ENCODE data around the gene UMAD1.

UMAD1 gene

GRCh38 chr7:7688956-7689355 lies 48.4 kb downstream of the UMAD1 start:
- DNase-seq (ENCODE audit: low spot score) = no peak

GRCh38 chr7:7693881-7694280 lies 53.3 kb downstream of the UMAD1 start:
- no peak for DNase-seq (ENCODE audit: low spot score)

GRCh38 chr7:7694542-7694941 lies 54.0 kb downstream of the UMAD1 start:
- DNase-seq (ENCODE audit: low spot score) = no peak

- no peak for DNase-seq (ENCODE audit: low spot score)
Observed at GRCh38 chr7:7695111-7695817, 54.7 kb downstream of the UMAD1 start.

DNA sequence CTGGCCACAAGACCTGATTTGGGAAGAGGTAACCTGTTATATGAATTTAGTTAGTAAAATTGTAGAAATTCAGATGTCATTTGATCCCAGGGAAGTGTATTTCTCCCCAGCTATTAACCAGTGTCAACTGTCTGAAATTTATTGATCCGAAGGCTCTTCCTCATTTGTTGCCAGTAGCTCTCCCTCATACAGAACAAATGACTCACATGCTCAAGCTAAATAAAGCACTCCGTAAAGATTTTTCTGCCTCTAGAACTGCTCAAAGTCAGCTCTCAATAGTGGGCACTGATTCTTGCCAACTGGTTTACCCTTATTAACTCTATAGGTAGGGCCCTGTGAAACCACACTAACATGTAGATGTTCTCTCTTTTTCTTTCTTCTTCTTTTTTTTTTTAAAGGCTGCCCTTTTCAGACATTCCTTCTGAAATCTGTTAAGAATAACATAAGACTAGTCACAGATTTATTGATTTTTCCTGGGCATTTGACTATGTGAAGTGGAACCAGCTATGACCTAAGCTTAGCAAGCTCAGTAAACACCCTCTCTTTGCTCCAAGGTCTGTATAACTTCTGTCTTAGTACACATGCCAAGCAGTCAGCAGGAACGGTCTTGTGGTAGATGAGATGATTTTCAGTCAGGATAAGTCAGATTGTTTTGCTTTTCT lies 56.0 kb downstream of the UMAD1 start:
- DNase-seq (ENCODE audit: low spot score) = no peak

DNA sequence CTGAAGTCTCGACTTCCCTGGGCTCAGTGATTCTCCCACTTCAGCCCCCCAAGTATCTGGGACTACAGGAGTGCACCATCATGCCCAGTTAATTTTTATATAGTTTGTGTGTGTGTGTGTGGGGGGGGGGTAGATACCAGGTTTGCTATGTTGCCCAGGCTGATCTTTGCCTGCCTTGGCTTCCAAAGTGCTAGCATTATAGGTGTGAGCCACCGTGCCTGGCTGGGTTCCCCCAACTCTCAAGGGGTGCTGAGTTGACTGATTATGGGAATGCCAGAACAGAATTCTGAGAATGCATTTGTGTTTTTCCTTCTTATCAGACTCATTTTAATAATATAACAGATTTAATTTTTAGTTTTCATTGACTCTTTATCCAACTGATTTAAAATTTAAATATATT lies 58.4 kb downstream of the UMAD1 start:
- no peak for DNase-seq (ENCODE audit: low spot score)

GRCh38 chr7:7699380-7699779 lies 58.8 kb downstream of the UMAD1 start:
- DNase-seq (ENCODE audit: low spot score) = no peak

- no peak for DNase-seq (ENCODE audit: low spot score)
Observed at GRCh38 chr7:7699970-7700369, 59.4 kb downstream of the UMAD1 start.

GRCh38 chr7:7701527-7701926 lies 61.0 kb downstream of the UMAD1 start:
- no peak for DNase-seq (ENCODE audit: low spot score)

DNA sequence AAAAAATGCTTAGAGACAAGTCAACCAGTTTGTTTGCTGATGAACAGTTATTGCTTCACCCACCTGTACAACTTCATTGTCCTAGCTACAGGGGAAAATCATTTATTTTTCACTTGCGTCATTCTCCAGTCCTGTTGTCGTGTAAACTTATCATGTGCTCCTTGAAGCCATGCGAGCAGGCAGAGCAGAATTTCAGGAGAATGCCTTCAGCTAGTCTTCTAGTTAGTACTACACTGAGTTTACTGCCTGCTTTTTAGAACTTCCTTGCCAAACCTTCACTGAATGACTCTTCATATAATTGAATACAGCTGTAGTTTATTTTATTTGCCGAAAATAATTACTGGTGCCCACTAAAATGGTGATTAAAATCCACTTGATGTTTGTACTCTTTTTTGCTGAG lies 62.3 kb downstream of the UMAD1 start:
- no peak for DNase-seq (ENCODE audit: low spot score)

- no peak for DNase-seq (ENCODE audit: low spot score)
Observed at GRCh38 chr7:7703427-7703826, 62.9 kb downstream of the UMAD1 start.

- DNase-seq (ENCODE audit: low spot score) = no peak
Observed at GRCh38 chr7:7704867-7705266, 64.3 kb downstream of the UMAD1 start.

DNA sequence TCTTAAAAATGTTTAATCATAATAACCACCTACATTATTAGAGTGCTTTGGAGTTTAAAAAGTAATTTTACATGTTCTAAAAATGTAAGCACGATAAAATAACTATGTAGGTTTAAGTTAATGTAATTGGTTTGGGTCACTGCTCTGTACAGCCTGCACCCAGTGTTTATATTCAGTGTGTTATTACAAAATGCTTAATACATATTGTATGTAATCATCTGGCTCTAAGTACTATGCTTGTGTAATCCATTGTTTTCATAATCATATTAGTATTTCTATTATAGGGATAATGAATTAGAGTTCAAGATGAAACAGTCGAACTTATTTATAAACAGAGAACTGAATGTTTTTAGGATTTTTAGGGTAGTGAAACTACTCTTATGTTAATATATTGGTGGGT lies 64.8 kb downstream of the UMAD1 start:
- no peak for DNase-seq (ENCODE audit: low spot score)

DNA sequence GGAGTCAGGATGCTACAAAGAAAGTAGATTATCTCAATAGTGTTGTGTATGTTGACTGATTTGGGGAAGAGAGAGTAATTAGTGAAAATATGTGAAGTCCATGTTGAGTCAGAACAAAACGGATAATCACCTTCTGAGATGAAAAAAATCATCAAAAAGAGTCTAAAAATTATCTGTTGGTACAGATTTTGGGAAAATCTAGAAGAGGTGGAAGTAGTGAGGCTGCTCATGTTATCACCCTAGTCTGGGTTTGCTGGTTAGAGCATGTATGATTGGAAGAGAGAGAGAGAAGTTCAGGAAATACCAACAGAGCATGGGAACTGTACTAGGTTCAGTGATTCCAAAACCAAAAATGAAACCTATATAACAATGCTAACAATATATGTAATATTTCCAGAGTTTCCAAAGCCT lies 65.6 kb downstream of the UMAD1 start:
- DNase-seq (ENCODE audit: low spot score) = no peak

GRCh38 chr7:7706556-7707172 lies 66.1 kb downstream of the UMAD1 start:
- no peak for DNase-seq (ENCODE audit: low spot score)

- DNase-seq (ENCODE audit: low spot score) = no peak
Observed at GRCh38 chr7:7707246-7707645, 66.7 kb downstream of the UMAD1 start.

- no peak for DNase-seq (ENCODE audit: low spot score)
Observed at GRCh38 chr7:7707806-7708205, 67.3 kb downstream of the UMAD1 start.

- no peak for DNase-seq (ENCODE audit: low spot score)
Observed at GRCh38 chr7:7709291-7709690, 68.7 kb downstream of the UMAD1 start.

GRCh38 chr7:7710469-7710868 lies 69.9 kb downstream of the UMAD1 start:
- no peak for DNase-seq (ENCODE audit: low spot score)

- DNase-seq (ENCODE audit: low spot score) = no peak
Observed at GRCh38 chr7:7713730-7714129, 73.2 kb downstream of the UMAD1 start.

DNA sequence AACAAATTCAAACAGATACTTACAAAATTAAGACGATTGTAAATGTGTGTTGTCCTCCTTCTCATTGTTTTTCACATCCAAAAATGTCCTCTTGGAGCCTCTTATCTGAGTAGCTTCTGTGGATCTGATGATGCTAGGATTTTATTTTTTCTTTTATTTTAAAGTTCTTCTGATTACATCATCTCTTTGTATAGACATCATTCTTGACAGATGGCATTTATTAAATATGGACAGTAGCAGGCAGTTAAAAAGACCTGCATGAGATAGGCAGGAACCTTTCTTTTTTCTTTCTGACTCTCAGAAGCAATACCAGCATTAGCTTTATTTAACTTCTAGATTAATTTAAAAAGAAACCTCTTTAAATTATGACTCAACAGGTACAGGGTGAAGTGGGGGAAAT lies 77.9 kb downstream of the UMAD1 start, which contains the start of gene RPA3:
Gene RPA3 (minus strand): TSS at position 116 of the 400 bp plus-strand sequence. CDS start 78,189 bp downstream, outside the sequence.
- DNase-seq (ENCODE audit: low spot score) = no peak

DNA sequence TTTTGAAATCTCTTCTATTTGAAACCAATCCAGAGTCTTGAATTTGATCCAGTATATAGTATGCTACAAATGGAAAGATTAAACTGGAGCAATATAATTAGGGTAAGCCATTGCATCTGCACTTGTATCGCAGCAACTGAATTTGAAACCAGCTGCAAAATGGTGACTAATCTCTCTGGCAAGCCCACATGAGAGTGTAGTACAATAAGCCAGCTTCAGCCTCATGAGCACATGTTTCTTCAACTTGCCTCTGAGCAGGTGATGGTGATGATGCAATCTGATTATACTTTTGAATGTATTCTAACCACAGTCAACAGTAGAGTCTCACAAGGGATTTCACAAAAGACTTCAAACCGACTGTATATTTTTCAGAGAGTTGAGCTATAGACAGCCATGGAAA lies 78.7 kb downstream of the UMAD1 start:
- peak; percentile 41 for DNase-seq (ENCODE audit: low spot score)

DNA sequence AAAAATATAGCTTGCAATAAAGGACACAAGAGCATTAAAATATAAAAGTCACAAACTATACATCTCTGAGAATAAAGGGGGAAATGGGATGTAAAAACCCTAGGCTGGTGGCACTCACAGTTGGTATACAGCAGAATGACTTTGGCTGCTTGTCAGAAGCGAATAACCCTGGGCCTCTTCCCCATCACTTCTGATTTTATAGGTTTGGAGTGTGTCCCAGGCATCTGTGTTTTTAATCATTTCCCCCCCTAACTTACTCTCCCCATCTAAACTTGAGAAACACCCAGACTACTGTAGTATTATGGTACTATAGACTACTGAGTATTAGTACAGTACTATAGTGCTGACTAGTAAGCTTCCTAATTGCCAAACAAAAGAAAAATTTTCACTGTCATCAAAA lies 79.6 kb downstream of the UMAD1 start:
- DNase-seq (ENCODE audit: low spot score) = no peak
